Measurements from ENCODE around the gene HM13. TPM values are rescaled to one million over a fixed set of nuclear protein-coding genes. Genes with fewer than 3 reads are reported as not detected.
"Not testable (repeated sequence)": the region's sequence is repeated elsewhere in the genome, so short reads cannot be mapped to it uniquely, and the experiment has no call there.

The HM13 gene
- 53.6 TPM for polyA plus RNA-seq (2012; ENCODE audit: low read depth, missing spikeins)

GRCh38 chr20:31514154-31515071 lies at the start of gene HM13:
HM13 (plus strand) TSS chr20:31514442; CDS start chr20:31514552, 110 bp downstream.
- DNase-seq (ENCODE audit: insufficient read length, low spot score) (peak; percentile 92), FAIRE-seq (peak; percentile 99)
- TF ChIP-seq SPI1 (IDR thresholded peaks at IDR 0.05; ENCODE audit: low read depth, low read length) (peak; percentile 48), POLR2AphosphoS5 (IDR thresholded peaks at IDR 0.05; ENCODE audit: low read depth, low read length) (peak; percentile 87), POLR2A (IDR thresholded peaks at IDR 0.05; ENCODE audit: low read depth, low read length) (peak; percentile 86), TAF1 (IDR thresholded peaks at IDR 0.05; ENCODE audit: low read depth, low read length) (peak; percentile 46; the same call in 1 of the 2 replicates), PAX5 (IDR thresholded peaks at IDR 0.05; ENCODE audit: insufficient read depth, low read length, severe bottlenecking) (no peak)

GRCh38 chr20:31470946-31471345 lies 43.3 kb upstream of the HM13 start:
- DNase-seq (ENCODE audit: insufficient read length, low spot score); FAIRE-seq: not testable (repeated sequence)

- TF ChIP-seq SPI1 (IDR thresholded peaks at IDR 0.05; ENCODE audit: low read depth, low read length) = no peak
- TF ChIP-seq PAX5 (IDR thresholded peaks at IDR 0.05; ENCODE audit: insufficient read depth, low read length, severe bottlenecking) = no peak
- TF ChIP-seq POLR2AphosphoS5 (IDR thresholded peaks at IDR 0.05; ENCODE audit: low read depth, low read length) = no peak
- TF ChIP-seq TAF1 (IDR thresholded peaks at IDR 0.05; ENCODE audit: low read depth, low read length) = no peak
- no peak for TF ChIP-seq POU2F2 (IDR thresholded peaks at IDR 0.05; ENCODE audit: low read depth, low read length)
- TF ChIP-seq POLR2A (IDR thresholded peaks at IDR 0.05; ENCODE audit: low read depth, low read length) = no peak
- DNase-seq (ENCODE audit: insufficient read length, low spot score) (no peak), FAIRE-seq (no peak)
Measured at GRCh38 chr20:31472395-31473330, 41.6 kb upstream of the HM13 start.

GRCh38 chr20:31473331-31474096 lies 40.7 kb upstream of the HM13 start:
- DNase-seq (ENCODE audit: insufficient read length, low spot score) (no peak), FAIRE-seq (peak; percentile 61)
- no peak for TF ChIP-seq POLR2A (IDR thresholded peaks at IDR 0.05; ENCODE audit: low read depth, low read length)
- no peak for TF ChIP-seq POU2F2 (IDR thresholded peaks at IDR 0.05; ENCODE audit: low read depth, low read length)
- TF ChIP-seq POLR2AphosphoS5 (IDR thresholded peaks at IDR 0.05; ENCODE audit: low read depth, low read length) = no peak
- no peak for TF ChIP-seq TAF1 (IDR thresholded peaks at IDR 0.05; ENCODE audit: low read depth, low read length)
- no peak for TF ChIP-seq SPI1 (IDR thresholded peaks at IDR 0.05; ENCODE audit: low read depth, low read length)
- no peak for TF ChIP-seq PAX5 (IDR thresholded peaks at IDR 0.05; ENCODE audit: insufficient read depth, low read length, severe bottlenecking)

- FAIRE-seq = peak; percentile 57
- TF ChIP-seq TAF1 (IDR thresholded peaks at IDR 0.05; ENCODE audit: low read depth, low read length) (no peak), POLR2AphosphoS5 (IDR thresholded peaks at IDR 0.05; ENCODE audit: low read depth, low read length) (no peak), SPI1 (IDR thresholded peaks at IDR 0.05; ENCODE audit: low read depth, low read length) (no peak), PAX5 (IDR thresholded peaks at IDR 0.05; ENCODE audit: insufficient read depth, low read length, severe bottlenecking) (no peak), POU2F2 (IDR thresholded peaks at IDR 0.05; ENCODE audit: low read depth, low read length) (no peak), POLR2A (IDR thresholded peaks at IDR 0.05; ENCODE audit: low read depth, low read length) (no peak)
- no peak for DNase-seq (ENCODE audit: insufficient read length, low spot score)
Measured at GRCh38 chr20:31474097-31474436, 40.2 kb upstream of the HM13 start.

- no peak for FAIRE-seq
Measured at GRCh38 chr20:31474758-31475427, 39.3 kb upstream of the HM13 start, which contains the start of the genes DEFB124 and REM1. DEFB124 (minus strand) TSS chr20:31475127; CDS start chr20:31473013, 2,114 bp downstream. REM1 (plus strand) TSS chr20:31475288; CDS start chr20:31476446, 1,158 bp downstream.

GRCh38 chr20:31475472-31476293 lies 38.6 kb upstream of the HM13 start:
- FAIRE-seq = no peak
- no peak for DNase-seq (ENCODE audit: insufficient read length, low spot score)
- TF ChIP-seq SPI1 (IDR thresholded peaks at IDR 0.05; ENCODE audit: low read depth, low read length) (no peak), POLR2A (IDR thresholded peaks at IDR 0.05; ENCODE audit: low read depth, low read length) (no peak), PAX5 (IDR thresholded peaks at IDR 0.05; ENCODE audit: insufficient read depth, low read length, severe bottlenecking) (no peak), POLR2AphosphoS5 (IDR thresholded peaks at IDR 0.05; ENCODE audit: low read depth, low read length) (no peak), POU2F2 (IDR thresholded peaks at IDR 0.05; ENCODE audit: low read depth, low read length) (no peak), TAF1 (IDR thresholded peaks at IDR 0.05; ENCODE audit: low read depth, low read length) (no peak)

More at GRCh38 chr20:31474758-31475427, 39.3 kb upstream of the HM13 start, which contains the start of the genes DEFB124 and REM1:
- no peak for DNase-seq (ENCODE audit: insufficient read length, low spot score)
- TF ChIP-seq SPI1 (IDR thresholded peaks at IDR 0.05; ENCODE audit: low read depth, low read length) (no peak), TAF1 (IDR thresholded peaks at IDR 0.05; ENCODE audit: low read depth, low read length) (no peak), POU2F2 (IDR thresholded peaks at IDR 0.05; ENCODE audit: low read depth, low read length) (no peak), PAX5 (IDR thresholded peaks at IDR 0.05; ENCODE audit: insufficient read depth, low read length, severe bottlenecking) (no peak), POLR2A (IDR thresholded peaks at IDR 0.05; ENCODE audit: low read depth, low read length) (no peak), POLR2AphosphoS5 (IDR thresholded peaks at IDR 0.05; ENCODE audit: low read depth, low read length) (no peak)

GRCh38 chr20:31476294-31476585 lies 38.0 kb upstream of the HM13 start:
- no peak for TF ChIP-seq POLR2A (IDR thresholded peaks at IDR 0.05; ENCODE audit: low read depth, low read length)
- TF ChIP-seq SPI1 (IDR thresholded peaks at IDR 0.05; ENCODE audit: low read depth, low read length) = no peak
- TF ChIP-seq POU2F2 (IDR thresholded peaks at IDR 0.05; ENCODE audit: low read depth, low read length) = no peak
- TF ChIP-seq POLR2AphosphoS5 (IDR thresholded peaks at IDR 0.05; ENCODE audit: low read depth, low read length) = no peak
- TF ChIP-seq TAF1 (IDR thresholded peaks at IDR 0.05; ENCODE audit: low read depth, low read length) = no peak
- no peak for TF ChIP-seq PAX5 (IDR thresholded peaks at IDR 0.05; ENCODE audit: insufficient read depth, low read length, severe bottlenecking)
- FAIRE-seq (no peak), DNase-seq (ENCODE audit: insufficient read length, low spot score) (no peak)

All from GM12891 (cell line).